ENCODE results near the gene STT3A. TPM values are rescaled to one million over a fixed set of nuclear protein-coding genes. Genes with fewer than 3 reads are reported as not detected.
A peak's percentile ranks its signal among the peaks of the same experiment; 100 is the strongest.

The STT3A gene
- total RNA-seq, 1 experiment from 2014 or later, result 113 TPM

- peak in 1 of 2 experiments; percentile 52 for DNase-seq
- Histone ChIP-seq H4K20me1 (ENCODE audit: insufficient read depth) (no peaks in the 10 kb centered on the region), H3K4me1 (replicated peaks; ENCODE audit: insufficient read depth) (peaks cover 8% of the 10 kb centered on the region), H3K9me2 (ENCODE audit: insufficient read depth) (no peaks in the 10 kb centered on the region), H2AFZ (no peak overlapping the region), H3K27ac (no peak overlapping the region), H3K4me3 (no peak overlapping the region), H3K27me3 (ENCODE audit: insufficient read depth, low read depth) (no peaks in the 10 kb centered on the region), H3F3A (ENCODE audit: insufficient read depth, low read depth) (peaks cover 37% of the 10 kb centered on the region), H3K79me2 (ENCODE audit: low read depth) (peaks cover 2% of the 10 kb centered on the region; the same call in 1 of the 2 replicates), H3K9me3 (ENCODE audit: insufficient read depth, low read depth) (no peaks in the 10 kb centered on the region), H3K4me2 (no peak overlapping the region), H3K36me3 (ENCODE audit: low read depth) (peaks cover 46% of the 10 kb centered on the region)
- ChIA-PET POLR2A (ENCODE audit: unreplicated experiment) (interaction anchor here (0.6 kb wide), 1 partner anchor 239 kb away, joined by 4 read pairs; no protein-coding TSS in a partner anchor), CTCF (no interaction called here)
- intact Hi-C loops (cut with micrococcal nuclease; ENCODE audit: unreplicated experiment), result no loop called here
- no TSS peak for BruUV-seq (replicated peaks)
- TF ChIP-seq CTCF (conservative IDR thresholded peaks at IDR 0.05) (no peak), EZH2 (IDR thresholded peaks at IDR 0.05; ENCODE audit: low read depth) (no peak)
Measured at GRCh38 chr11:125621995-125622394, 29.3 kb downstream of the STT3A start.

- TF ChIP-seq EZH2 (IDR thresholded peaks at IDR 0.05; ENCODE audit: low read depth) (no peak), CTCF (conservative IDR thresholded peaks at IDR 0.05) (no peak)
- intact Hi-C loops (cut with micrococcal nuclease; ENCODE audit: unreplicated experiment), result no loop called here
- H3K4me1 ChIP-seq (replicated peaks; ENCODE audit: insufficient read depth), result peaks cover 15% of the 10 kb centered on the region
- no TSS peak for BruUV-seq (replicated peaks)
- CTCF ChIA-PET, result interaction anchor here (0.6 kb wide), 1 partner anchor 97 kb away, joined by 5 read pairs; no protein-coding TSS in a partner anchor
- no peaks in the 10 kb centered on the region for H3K27me3 ChIP-seq (ENCODE audit: insufficient read depth, low read depth)
- no peak overlapping the region for H3K4me2 ChIP-seq
- no peak for DNase-seq
- H4K20me1 ChIP-seq (ENCODE audit: insufficient read depth), result no peaks in the 10 kb centered on the region
- POLR2A ChIA-PET (ENCODE audit: unreplicated experiment), result interaction anchor here (0.6 kb wide), 1 partner anchor 32 kb away, joined by 5 read pairs; no protein-coding TSS in a partner anchor
- H3K36me3 ChIP-seq (ENCODE audit: low read depth), result peaks cover 43% of the 10 kb centered on the region
- peaks cover 35% of the 10 kb centered on the region for H3F3A ChIP-seq (ENCODE audit: insufficient read depth, low read depth)
- H3K9me2 ChIP-seq (ENCODE audit: insufficient read depth), result no peaks in the 10 kb centered on the region
- H2AFZ ChIP-seq, result no peak overlapping the region
- H3K9me3 ChIP-seq (ENCODE audit: insufficient read depth, low read depth), result no peaks in the 10 kb centered on the region
- H3K4me3 ChIP-seq, result no peak overlapping the region
- no peak overlapping the region for H3K27ac ChIP-seq
- H3K79me2 ChIP-seq (ENCODE audit: low read depth), result peaks cover 13% of the 10 kb centered on the region
Measured at GRCh38 chr11:125623064-125623463, 30.4 kb downstream of the STT3A start.

- H3K9me2 ChIP-seq (ENCODE audit: insufficient read depth), result no peaks in the 10 kb centered on the region
- TF ChIP-seq CTCF (conservative IDR thresholded peaks at IDR 0.05), result no peak
- no peak for TF ChIP-seq EZH2 (IDR thresholded peaks at IDR 0.05; ENCODE audit: low read depth)
- no TSS peak for BruUV-seq (replicated peaks)
- peaks cover 28% of the 10 kb centered on the region for H3F3A ChIP-seq (ENCODE audit: insufficient read depth, low read depth)
- peak within 1 kb of the TSS; percentile 77 for H3K27ac ChIP-seq
- intact Hi-C loops (cut with micrococcal nuclease; ENCODE audit: unreplicated experiment), result loop anchor here (1.0 to 5.0 kb wide), 3 partner anchors 32 to 263 kb away; partner anchors contain the start of genes EI24, HYLS1 and STT3A
- peaks cover 13% of the 10 kb centered on the region for H3K79me2 ChIP-seq (ENCODE audit: low read depth)
- no peaks in the 10 kb centered on the region for H3K9me3 ChIP-seq (ENCODE audit: insufficient read depth, low read depth)
- no peak for DNase-seq
- peak within 1 kb of the TSS; percentile 90 for H2AFZ ChIP-seq
- H3K4me3 ChIP-seq, result peak within 1 kb of the TSS; percentile 71
- no peaks in the 10 kb centered on the region for H3K27me3 ChIP-seq (ENCODE audit: insufficient read depth, low read depth)
- H4K20me1 ChIP-seq (ENCODE audit: insufficient read depth), result no peaks in the 10 kb centered on the region
- CTCF ChIA-PET, result no interaction called here
- H3K4me2 ChIP-seq, result peak within 1 kb of the TSS; percentile 88
- H3K36me3 ChIP-seq (ENCODE audit: low read depth), result peaks cover 29% of the 10 kb centered on the region
- POLR2A ChIA-PET (ENCODE audit: unreplicated experiment), result interaction anchor here (0.7 kb wide), 1 partner anchor 268 kb away, joined by 4 read pairs; no protein-coding TSS in a partner anchor
- H3K4me1 ChIP-seq (replicated peaks; ENCODE audit: insufficient read depth), result peaks cover 15% of the 10 kb centered on the region
Measured at GRCh38 chr11:125624756-125625213, 32.1 kb downstream of the STT3A start, which contains the start of gene CHEK1. Gene CHEK1, plus strand, starts transcription at chr11:125625163. Its CDS starts 1,606 bp downstream, at chr11:125626769.
